Hematopoietic multipotent progenitor cell treated with erythropoietin and hydrocortisone succinate and interleukin-3 and kit ligand, for 8 days (in vitro differentiated cells): ENCODE results near the gene B3GNT5.
A peak's percentile ranks its signal among the peaks of the same experiment; 100 is the strongest.

Experiments
- DNase-seq: peaks from one replicate; pipeline ENCODE4 v3.0.0-alpha.2; 2015

The B3GNT5 gene

DNA sequence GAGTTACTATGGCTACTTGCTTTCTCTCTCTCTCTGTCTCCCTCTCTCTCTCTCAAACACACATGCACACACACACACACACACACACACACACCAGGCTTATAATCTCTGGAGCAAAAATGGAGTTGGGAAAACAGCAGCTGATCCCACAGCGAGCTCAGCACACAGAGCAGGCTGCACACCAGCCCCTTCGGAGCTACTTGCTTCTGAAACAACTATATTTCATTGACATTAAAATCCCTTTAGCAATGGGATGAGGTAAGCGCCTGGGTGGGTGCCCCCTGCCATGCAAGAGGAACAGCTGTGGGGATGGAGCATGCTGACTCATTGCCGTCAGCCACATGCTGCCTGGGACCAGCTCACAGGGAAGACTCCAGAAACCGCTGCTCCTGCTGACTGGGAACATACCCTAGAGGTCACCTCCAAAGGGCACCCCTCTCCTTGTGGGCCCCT lies 45.7 kb downstream of the B3GNT5 start:
- peak; percentile 44 for DNase-seq

DNA sequence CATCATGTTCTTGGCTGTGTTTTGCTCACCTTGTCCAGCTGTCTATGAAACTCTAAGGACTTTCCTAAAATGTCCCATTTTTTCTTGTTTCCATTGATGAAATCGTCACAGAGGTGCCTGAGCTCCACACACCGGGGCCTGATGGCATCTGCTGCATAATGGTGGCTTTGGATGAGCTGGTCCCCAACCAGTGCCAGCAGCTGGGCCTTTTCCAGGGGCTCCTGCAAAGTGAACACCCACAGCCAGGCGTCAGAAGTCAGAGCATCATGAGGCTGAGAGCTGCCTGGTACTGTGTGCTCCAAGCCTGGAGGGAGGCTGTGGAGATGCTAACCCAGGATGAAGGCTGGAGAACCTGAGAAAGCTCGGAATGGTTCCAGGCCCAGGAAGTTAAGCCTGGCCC lies 46.9 kb downstream of the B3GNT5 start:
- DNase-seq: no peak

DNA sequence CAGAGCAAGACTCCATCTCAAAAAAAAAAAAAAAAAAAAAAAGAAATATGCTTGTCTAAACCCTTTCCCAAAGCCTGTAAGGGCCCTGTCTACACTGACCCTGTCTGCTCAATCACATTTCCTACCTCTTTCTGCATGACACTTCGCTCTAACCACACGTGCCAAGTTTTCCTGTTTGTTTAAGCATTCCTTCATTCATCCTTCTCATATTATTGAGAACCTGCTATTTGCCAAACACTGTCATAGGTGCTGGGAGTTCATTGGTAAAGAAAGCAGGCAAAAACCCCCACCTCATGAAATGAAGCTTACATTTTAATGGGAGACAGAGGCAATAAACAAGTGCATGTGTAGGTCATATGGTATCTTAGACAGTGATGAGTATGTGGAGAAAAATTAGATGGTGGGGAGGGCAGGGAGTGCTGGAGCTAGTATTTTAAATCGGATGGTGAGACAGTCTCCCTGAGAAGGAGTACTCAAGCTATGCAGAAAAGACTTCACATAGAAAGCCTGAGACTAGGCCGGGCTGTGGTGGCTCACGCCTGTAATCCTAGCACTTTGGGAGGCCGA lies 48.0 kb downstream of the B3GNT5 start:
- DNase-seq: no peak

GRCh38 chr3:183301937-183302580 lies 49.0 kb downstream of the B3GNT5 start:
- no peak for DNase-seq

- DNase-seq: no peak
Observed at GRCh38 chr3:183303690-183304089, 50.6 kb downstream of the B3GNT5 start.

DNA sequence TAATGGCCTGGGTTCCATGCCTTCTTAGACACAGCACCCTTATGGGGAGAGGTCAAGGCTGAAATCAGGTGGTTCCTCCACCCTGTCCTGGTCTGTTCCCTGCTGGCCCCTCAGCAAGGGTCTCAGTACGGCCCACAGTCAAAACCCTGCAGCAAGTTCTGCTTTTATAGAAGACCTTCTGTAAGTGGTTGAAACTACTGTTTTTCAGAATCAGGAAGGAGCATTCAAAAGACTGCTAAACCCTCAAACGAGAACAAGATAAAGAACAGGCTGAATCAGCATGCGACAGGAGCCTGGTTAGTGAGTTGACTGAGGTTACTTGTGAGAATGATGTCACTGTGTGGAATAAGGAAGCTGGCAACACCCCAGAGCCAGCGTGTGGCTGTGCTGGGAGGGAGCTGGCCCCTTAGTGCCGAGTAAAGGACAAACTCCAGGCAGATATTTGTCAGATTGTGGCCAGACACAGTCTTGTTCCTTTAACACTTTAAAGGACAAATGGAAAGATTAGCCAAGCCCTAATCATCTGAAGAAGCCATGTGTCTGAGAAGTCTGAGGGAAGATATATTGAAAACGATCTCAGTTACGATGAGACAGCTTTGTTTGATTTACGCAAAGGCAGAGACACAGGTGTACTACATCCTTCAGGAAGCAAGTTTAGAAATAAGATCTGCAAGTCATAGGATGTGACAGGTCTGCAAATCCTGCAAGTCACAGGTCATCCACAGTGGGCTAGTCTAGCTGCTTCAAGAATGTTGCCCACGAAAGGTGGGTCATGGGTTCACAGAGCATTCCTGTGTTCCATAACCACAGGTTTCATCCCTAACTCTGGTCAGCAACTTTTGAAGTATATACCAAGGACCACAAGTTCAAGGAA lies 54.0 kb downstream of the B3GNT5 start:
- DNase-seq: peak; percentile 82

DNA sequence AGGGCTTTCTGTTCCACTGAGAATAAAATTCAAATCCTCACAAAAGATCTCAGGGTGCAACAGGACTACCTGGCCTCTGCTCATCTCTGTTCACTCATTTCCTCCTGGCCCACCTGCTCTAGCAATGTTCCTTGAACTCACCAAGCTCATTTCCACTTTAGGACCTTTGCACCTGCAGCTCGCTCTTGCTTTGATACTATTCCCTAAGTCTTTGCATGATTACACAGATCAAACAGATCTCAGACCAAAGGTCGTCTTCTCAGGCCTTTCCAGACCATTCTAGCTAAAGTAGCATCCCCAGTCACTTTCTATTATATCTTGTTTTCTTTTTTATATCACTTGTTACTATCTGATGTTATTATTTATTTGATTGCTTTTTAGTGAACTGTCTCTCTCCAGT lies 54.7 kb downstream of the B3GNT5 start:
- DNase-seq: no peak

GRCh38 chr3:183308751-183309150 lies 55.7 kb downstream of the B3GNT5 start:
- no peak for DNase-seq

GRCh38 chr3:183309276-183309675 lies 56.2 kb downstream of the B3GNT5 start:
- DNase-seq: no peak

DNA sequence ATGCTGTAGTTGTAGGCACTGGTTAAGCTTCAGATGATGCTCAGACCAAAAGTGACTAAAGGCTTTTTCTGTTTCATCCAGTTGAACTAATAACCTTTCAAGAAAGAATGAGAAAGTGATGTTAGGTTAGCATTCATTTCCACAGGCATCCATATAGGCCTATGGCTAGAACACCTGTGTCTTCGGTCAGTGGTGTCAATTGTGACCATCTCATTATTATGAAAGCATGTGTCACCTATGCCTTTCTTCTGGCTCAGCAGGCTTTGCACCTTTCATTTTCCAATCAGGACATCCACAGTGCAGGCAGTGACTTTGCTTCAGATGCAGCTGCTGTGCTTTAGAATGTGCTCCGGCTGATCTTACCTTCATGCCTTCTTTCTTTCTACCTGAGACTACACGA lies 57.9 kb downstream of the B3GNT5 start:
- no peak for DNase-seq

DNA sequence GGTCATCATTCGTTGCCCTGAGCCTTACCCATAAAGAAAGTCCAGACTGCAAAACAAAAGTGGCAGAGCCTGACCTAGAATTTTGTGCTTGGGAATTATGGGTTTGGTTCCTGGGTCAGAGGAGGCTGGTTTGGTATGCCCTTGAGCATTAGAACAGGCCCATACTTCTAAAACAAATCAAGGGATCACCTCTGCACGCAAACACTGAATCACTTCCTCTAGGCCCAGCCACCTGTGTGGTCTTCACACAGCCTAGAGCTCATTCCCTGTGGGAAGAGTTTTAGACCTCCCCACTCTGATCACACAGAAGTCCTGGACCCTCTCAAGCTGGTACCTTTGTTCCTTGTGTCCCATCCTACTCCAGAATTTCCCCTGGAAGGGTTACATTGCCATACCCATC lies 59.4 kb downstream of the B3GNT5 start:
- DNase-seq: no peak

GRCh38 chr3:183313351-183313750 lies 60.3 kb downstream of the B3GNT5 start:
- no peak for DNase-seq

GRCh38 chr3:183313764-183314163 lies 60.7 kb downstream of the B3GNT5 start:
- DNase-seq: no peak

DNA sequence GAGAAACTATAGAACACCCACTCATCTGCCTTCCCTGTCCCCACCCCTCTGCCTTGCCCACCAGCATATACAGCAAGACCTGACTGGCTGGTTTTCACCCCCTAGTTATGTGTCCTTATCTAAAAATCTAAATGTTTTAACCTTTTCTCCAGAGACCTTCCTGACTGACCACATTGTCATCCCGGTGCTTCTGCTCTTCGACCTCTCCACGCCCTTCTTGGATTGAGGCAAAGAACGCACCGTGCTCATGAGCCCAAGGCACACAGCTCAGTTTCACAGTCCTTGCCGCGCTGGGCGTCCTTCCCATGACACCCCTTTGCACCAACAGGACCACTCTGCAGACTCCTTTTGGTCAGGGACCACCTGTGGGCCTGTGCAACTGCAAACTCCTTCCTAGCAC lies 62.7 kb downstream of the B3GNT5 start:
- DNase-seq: no peak

DNA sequence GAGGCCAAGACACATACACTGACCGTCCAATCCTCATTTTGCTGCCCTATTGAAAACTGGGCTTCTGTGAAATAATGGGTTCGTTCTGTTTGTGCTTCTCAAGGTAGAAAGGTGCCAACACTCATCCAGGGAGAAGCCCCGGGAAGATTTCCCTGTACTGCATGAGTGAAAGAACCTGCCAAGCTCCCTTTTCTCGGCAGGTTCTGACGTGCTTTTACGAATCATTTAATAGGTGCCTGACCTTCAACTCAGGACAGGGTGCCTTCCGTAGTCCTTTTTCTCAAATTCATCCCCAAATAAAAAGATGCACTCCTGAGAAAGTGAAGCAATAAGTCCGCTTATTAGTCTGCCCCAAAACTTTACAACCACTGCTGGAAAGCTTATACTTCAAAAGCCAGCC lies 64.2 kb downstream of the B3GNT5 start:
- DNase-seq: no peak

DNA sequence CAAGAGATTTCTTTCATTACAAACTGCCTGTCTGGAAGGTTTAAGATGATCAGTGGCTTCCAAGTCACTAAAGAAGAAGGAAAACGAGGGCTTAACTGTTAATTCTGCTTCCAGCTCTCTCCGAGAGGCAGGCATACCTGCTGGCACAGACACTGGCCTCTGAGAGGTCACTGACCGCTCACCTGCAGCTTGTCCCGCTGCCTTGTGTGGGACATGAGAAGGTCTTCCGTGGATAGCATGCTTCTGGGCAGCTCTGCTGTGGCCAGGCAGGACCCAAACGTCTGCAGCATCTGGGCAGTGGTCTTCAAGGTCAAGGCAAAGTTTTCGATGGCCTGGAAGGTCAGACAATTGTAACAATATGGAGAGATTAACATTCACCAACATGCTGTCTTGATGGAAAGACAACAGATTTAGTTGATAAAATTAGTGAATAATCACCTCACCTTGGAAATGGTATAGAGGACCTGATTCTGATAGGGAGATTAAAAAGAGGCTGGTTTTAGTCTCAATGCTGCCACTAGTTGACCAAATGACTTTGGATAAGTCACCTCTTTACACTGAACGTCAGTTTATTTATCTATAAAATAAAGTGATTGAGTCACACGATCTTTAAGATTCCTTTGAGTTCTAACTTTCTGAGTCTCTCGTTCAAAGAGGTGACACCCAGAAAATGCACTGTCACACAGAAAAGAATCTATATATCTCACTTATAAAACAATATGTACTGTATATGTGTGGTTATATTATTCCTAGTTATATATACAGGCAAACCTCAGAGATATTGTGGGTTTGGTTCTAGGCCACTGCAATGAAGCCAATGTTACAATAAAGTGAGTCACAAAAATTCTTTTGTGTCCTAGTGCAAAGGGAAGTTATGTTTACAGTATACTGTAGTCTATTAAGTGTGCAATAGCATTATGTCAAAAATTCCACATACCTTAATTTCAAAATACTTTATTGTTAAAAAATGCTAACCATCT lies 65.1 kb downstream of the B3GNT5 start:
- DNase-seq: no peak

- no peak for DNase-seq
Observed at GRCh38 chr3:183318877-183319276, 65.8 kb downstream of the B3GNT5 start.

GRCh38 chr3:183319371-183319770 lies 66.3 kb downstream of the B3GNT5 start:
- no peak for DNase-seq
